NCI-H1436 (cell line): ENCODE data around the gene UBE2J2.
"Not testable (repeated sequence)": the region's sequence is repeated elsewhere in the genome, so short reads cannot be mapped to it uniquely, and the experiment has no call there.

Source experiments
- DNase-seq: peaks from one replicate; lab custom pipeline; 2025; lab: John Stamatoyannopoulos, UW

Gene UBE2J2

GRCh38 chr1:1255611-1256010 is 18.0 kb downstream of the UBE2J2 start:
- no peak for DNase-seq

GRCh38 chr1:1255078-1255477 is 18.6 kb downstream of the UBE2J2 start:
- no peak for DNase-seq

GRCh38 chr1:1254667-1254998 is 19.0 kb downstream of the UBE2J2 start:
- DNase-seq, result no peak

- DNase-seq, result no peak
These were observed 19.5 kb downstream of the UBE2J2 start for GRCh38 chr1:1253972-1254666.

- no peak for DNase-seq
These were observed 20.3 kb downstream of the UBE2J2 start for GRCh38 chr1:1253314-1253713.

GRCh38 chr1:1250786-1251284 is 22.8 kb downstream of the UBE2J2 start:
- DNase-seq, result no peak

- DNase-seq, result not testable (repeated sequence)
These were observed 25.4 kb downstream of the UBE2J2 start for GRCh38 chr1:1248009-1248913.

- DNase-seq, result no peak
These were observed 26.2 kb downstream of the UBE2J2 start for GRCh38 chr1:1247341-1247913.

GRCh38 chr1:1246577-1247340 is 26.9 kb downstream of the UBE2J2 start, which contains the start of gene C1QTNF12:
TSS of gene C1QTNF12 (minus strand) at chr1:1246722. CDS start at chr1:1246690, 32 bp downstream.
- no peak for DNase-seq

GRCh38 chr1:1245817-1246576 is 27.7 kb downstream of the UBE2J2 start:
- DNase-seq, result no peak

- no peak for DNase-seq
These were observed 28.4 kb downstream of the UBE2J2 start for GRCh38 chr1:1245178-1245816.

- no peak for DNase-seq
These were observed 29.4 kb downstream of the UBE2J2 start for GRCh38 chr1:1244192-1244811.

GRCh38 chr1:1243807-1244191 is 29.9 kb downstream of the UBE2J2 start:
- DNase-seq, result no peak

- no peak for DNase-seq
These were observed 30.4 kb downstream of the UBE2J2 start for GRCh38 chr1:1243266-1243660.

- no peak for DNase-seq
These were observed 31.0 kb downstream of the UBE2J2 start for GRCh38 chr1:1242461-1243265.

GRCh38 chr1:1241588-1242219 is 31.9 kb downstream of the UBE2J2 start:
- no peak for DNase-seq

- DNase-seq, result no peak
These were observed 32.6 kb downstream of the UBE2J2 start for GRCh38 chr1:1240822-1241587.

- no peak for DNase-seq
These were observed 33.3 kb downstream of the UBE2J2 start for GRCh38 chr1:1240348-1240732.
